Testis (tissue), 3 donors: ENCODE results near the gene IFI30. TPM values are rescaled to one million over a fixed set of nuclear protein-coding genes. Genes with fewer than 3 reads are reported as not detected.

Source experiments
- DNase-seq: peaks from one replicate; pipeline ENCODE4 v3.0.0-alpha.2; 2019
- H3K27ac ChIP-seq, 2 donors: fragments of 200-600 bp; sonication (generic); one replicate each; pipeline ENCODE4 v1.5.1; 2019
- H3K27me3 ChIP-seq: fragments of 200-600 bp; sonication (generic); one replicate; pipeline ENCODE4 v1.5.1; 2019
- H3K36me3 ChIP-seq: fragments of 200-600 bp; sonication (generic); one replicate; pipeline ENCODE4 v1.5.1; 2017; ENCODE audit warnings: low read depth; ENCODE audit errors: missing control alignments
- H3K4me1 ChIP-seq: fragments of 200-600 bp; sonication (generic); one replicate; pipeline ENCODE4 v1.5.1; 2019
- H3K4me3 ChIP-seq, 2 donors: fragments of 200-600 bp; sonication (generic); one replicate each; pipeline ENCODE4 v1.5.1; 2017 to 2019
- H3K9me3 ChIP-seq: fragments of 200-600 bp; sonication (generic); one replicate; pipeline ENCODE4 v1.5.1; 2017
- POLR2A ChIP-seq: fragments of 450-650 bp; IDR thresholded peaks from one replicate; pipeline ENCODE4 v1.6.1; 2017; ENCODE audit warnings: antibody characterized with exemption, mild to moderate bottlenecking, moderate library complexity
- WGBS, 2 donors: methylation state at CpG; one replicate each; pipeline ENCODE4 v1.1.5; 2018; 5-methylcytosine and 5-hydroxymethylcytosine counted together
- intact Hi-C: fragments of 100-400 bp; cut with DNase I; formaldehyde crosslinking; loops from one replicate; pipeline ENCODE4 v1.15.1; 2023; ENCODE audit warnings: low total_unique reads
- polyA plus RNA-seq: library from polyadenylated mRNA; stranded (reverse); fragments of 350-450 nt; fragmentation: Illumina TruSeq; extraction: RNeasy Lipid Tissue Mini Kit (QIAGEN cat#74804); gene quantifications from one replicate; pipeline ENCODE4 v1.2.3, GENCODE V29; 2014; ENCODE audit warnings: low read depth, low replicate concordance; ENCODE audit not compliant: insufficient read depth
- total RNA-seq, 2 donors: library from RNA; depleted of rRNA; stranded (reverse); fragments of >200 nt; gene quantifications; one replicate each; pipeline ENCODE4 v1.2.3, GENCODE V29; 2016
- TF ChIP-seq, protein P1 (sequence below), 3 experiments: fragments of 450-650 bp in 2 of 3; fragments of 200-600 bp in 1 of 3; sonication (generic) in 1 of 3; IDR thresholded peaks; one replicate each; pipeline ENCODE4 v1.5.1; 2016 to 2019; ENCODE audit warnings: antibody characterized with exemption in 3 of 3, mild to moderate bottlenecking in 2 of 3, moderate library complexity in 1 of 3

The IFI30 gene
- total and polyA plus RNA-seq, 3 donors from 2014 or later = 3.2 to 47.6 (median 7.4) TPM

- Histone ChIP-seq H3K4me3 (no peak overlapping the region), H3K9me3 (no peaks in the 10 kb centered on the region), H3K27me3 (no peaks in the 10 kb centered on the region), H3K4me1 (peaks cover 9% of the 10 kb centered on the region), H3K36me3 (no peaks in the 10 kb centered on the region), H3K27ac (no peak overlapping the region)
- TF ChIP-seq POLR2A = no peak
- TF ChIP-seq, protein P1, sequence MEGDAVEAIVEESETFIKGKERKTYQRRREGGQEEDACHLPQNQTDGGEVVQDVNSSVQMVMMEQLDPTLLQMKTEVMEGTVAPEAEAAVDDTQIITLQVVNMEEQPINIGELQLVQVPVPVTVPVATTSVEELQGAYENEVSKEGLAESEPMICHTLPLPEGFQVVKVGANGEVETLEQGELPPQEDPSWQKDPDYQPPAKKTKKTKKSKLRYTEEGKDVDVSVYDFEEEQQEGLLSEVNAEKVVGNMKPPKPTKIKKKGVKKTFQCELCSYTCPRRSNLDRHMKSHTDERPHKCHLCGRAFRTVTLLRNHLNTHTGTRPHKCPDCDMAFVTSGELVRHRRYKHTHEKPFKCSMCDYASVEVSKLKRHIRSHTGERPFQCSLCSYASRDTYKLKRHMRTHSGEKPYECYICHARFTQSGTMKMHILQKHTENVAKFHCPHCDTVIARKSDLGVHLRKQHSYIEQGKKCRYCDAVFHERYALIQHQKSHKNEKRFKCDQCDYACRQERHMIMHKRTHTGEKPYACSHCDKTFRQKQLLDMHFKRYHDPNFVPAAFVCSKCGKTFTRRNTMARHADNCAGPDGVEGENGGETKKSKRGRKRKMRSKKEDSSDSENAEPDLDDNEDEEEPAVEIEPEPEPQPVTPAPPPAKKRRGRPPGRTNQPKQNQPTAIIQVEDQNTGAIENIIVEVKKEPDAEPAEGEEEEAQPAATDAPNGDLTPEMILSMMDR (IDR thresholded peaks at IDR 0.05) = no peak
- intact Hi-C loops = no loop called here
- WGBS, 2 donors = 78 to 81% methylated on average over 6 to 7 of the region's 7 CpGs
- DNase-seq = no peak
Observed at GRCh38 chr19:18172331-18173053, 1.1 kb upstream of the IFI30 start.

GRCh38 chr19:18173054-18173571 is 500 bp upstream of the IFI30 start:
- TF ChIP-seq, protein P1 (IDR thresholded peaks at IDR 0.05) = no peak
- TF ChIP-seq POLR2A = no peak
- Histone ChIP-seq H3K4me1 (peaks cover 9% of the 10 kb centered on the region), H3K4me3 (peak overlapping the region in 1 of 2 donors; percentile 65), H3K9me3 (no peaks in the 10 kb centered on the region), H3K27ac (peak overlapping the region in 1 of 2 donors; percentile 26), H3K27me3 (no peaks in the 10 kb centered on the region), H3K36me3 (no peaks in the 10 kb centered on the region)
- 33 to 56% methylated on average over 10 to 18 of the region's 18 CpGs for WGBS, 2 donors
- intact Hi-C loops = no loop called here
- no peak for DNase-seq

GRCh38 chr19:18174983-18175382 is 1.4 kb downstream of the IFI30 start:
- WGBS, 2 donors = 90 to 92% methylated on average over 4 to 11 of the region's 11 CpGs
- H3K27me3 ChIP-seq = no peaks in the 10 kb centered on the region
- no peak overlapping the region for H3K4me3 ChIP-seq
- intact Hi-C loops = no loop called here
- H3K4me1 ChIP-seq = peaks cover 9% of the 10 kb centered on the region
- no peaks in the 10 kb centered on the region for H3K36me3 ChIP-seq
- no peak for DNase-seq
- no peak overlapping the region for H3K27ac ChIP-seq
- no peaks in the 10 kb centered on the region for H3K9me3 ChIP-seq
- no peak for TF ChIP-seq POLR2A
- TF ChIP-seq, protein P1 (IDR thresholded peaks at IDR 0.05) = no peak

DNA sequence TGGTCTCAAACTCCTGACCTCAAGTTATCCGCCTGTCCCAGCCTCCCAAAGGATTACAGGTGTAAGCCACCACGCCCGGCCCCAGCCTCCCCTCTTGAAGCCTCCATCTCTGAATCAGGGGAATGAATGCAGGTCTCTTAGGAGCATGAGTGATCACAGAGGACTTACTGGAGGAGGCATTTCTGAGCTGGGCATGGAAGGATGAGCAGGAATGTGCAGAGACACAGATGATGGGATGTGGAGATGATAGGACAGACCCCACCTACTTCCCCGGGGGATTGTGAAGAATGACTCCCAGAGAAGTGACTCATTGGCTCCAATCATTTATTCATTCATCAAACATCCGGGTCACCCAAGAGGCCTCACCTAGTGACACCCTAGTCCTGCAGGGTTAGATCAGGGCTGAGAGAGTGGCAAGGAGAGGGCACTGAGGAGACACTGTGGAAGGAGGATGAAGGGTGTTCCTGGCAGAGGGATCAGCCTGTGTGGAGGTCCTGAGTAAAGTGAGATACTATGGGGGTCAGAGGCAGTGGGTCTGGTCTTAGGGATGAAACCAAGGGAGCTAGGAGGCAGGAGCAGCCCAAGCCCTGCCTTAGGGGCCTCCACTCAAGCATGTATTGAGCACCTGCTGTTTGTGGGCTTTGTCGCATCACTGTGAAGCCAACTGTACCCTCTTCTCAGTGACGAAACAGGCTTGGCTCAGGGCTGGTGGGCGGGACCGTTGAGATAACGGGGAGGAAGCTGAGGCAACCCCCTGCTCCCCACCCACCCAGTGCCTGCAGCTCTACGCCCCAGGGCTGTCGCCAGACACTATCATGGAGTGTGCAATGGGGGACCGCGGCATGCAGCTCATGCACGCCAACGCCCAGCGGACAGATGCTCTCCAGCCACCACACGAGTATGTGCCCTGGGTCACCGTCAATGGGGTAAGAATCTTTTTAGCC is 3.0 kb downstream of the IFI30 start:
- intact Hi-C loops = no loop called here
- no peak for DNase-seq
- H3K9me3 ChIP-seq = no peaks in the 10 kb centered on the region
- no peaks in the 10 kb centered on the region for H3K27me3 ChIP-seq
- H3K27ac ChIP-seq = no peak overlapping the region
- no peak for TF ChIP-seq POLR2A
- TF ChIP-seq, protein P1 (IDR thresholded peaks at IDR 0.05) = no peak
- WGBS, 2 donors = 88% methylated on average over 18 of the region's 19 CpGs
- H3K4me3 ChIP-seq = no peak overlapping the region
- H3K4me1 ChIP-seq = peaks cover 9% of the 10 kb centered on the region
- H3K36me3 ChIP-seq = no peaks in the 10 kb centered on the region
